ENCODE data around the gene OR4D2.

GRCh38 chr17:58215685-58216084, 48.9 kb downstream of the OR4D2 start:
- TF ChIP-seq FOXM1 (IDR thresholded peaks at IDR 0.05; ENCODE audit: borderline replicate concordance) = no peak
- no peak for TF ChIP-seq SP1 (IDR thresholded peaks at IDR 0.05)
- no peak for TF ChIP-seq FOXA1 (IDR thresholded peaks at IDR 0.05)
- TF ChIP-seq TARDBP (IDR thresholded peaks at IDR 0.05) = no peak
- no peak for TF ChIP-seq SUZ12 (IDR thresholded peaks at IDR 0.05)
- TF ChIP-seq HDGF (IDR thresholded peaks at IDR 0.05; ENCODE audit: borderline replicate concordance) = no peak
- TF ChIP-seq L3MBTL2 (conservative IDR thresholded peaks at IDR 0.05) = no peak
- TF ChIP-seq FOXK2 (IDR thresholded peaks at IDR 0.05) = no peak

All from HEK293T (cell line).